ENCODE data around the gene CES1.
"Not testable (repeated sequence)": the region's sequence is repeated elsewhere in the genome, so short reads cannot be mapped to it uniquely, and the experiment has no call there.

CES1 gene

GRCh38 chr16:55843105-55843395 lies 10.2 kb upstream of the CES1 start:
- Histone ChIP-seq H3K27me3 (ENCODE audit: insufficient read depth, insufficient read length) (peaks cover 4% of the 10 kb centered on the region), H3K9me3 (ENCODE audit: insufficient read depth, low read length) (no peaks in the 10 kb centered on the region), H3K4me3 (ENCODE audit: insufficient read length, low read depth) (no peak overlapping the region), H3K4me1 (ENCODE audit: insufficient read depth, insufficient read length) (no peaks in the 10 kb centered on the region), H3K36me3 (ENCODE audit: insufficient read depth, insufficient read length, low read length) (no peaks in the 10 kb centered on the region), H3K9ac (ENCODE audit: insufficient read length, low read depth) (no peak overlapping the region)
- TF ChIP-seq SUZ12 (IDR thresholded peaks at IDR 0.05; ENCODE audit: extremely low read depth, insufficient read depth, insufficient read length) (no peak), YY1 (IDR thresholded peaks at IDR 0.05; ENCODE audit: insufficient read depth, insufficient read length) (no peak), ZNF274 (IDR thresholded peaks at IDR 0.05; ENCODE audit: low read depth, low read length) (no peak)
- DNase-seq (ENCODE audit: low read depth, low spot score): no peak

GRCh38 chr16:55842369-55843104 lies 9.6 kb upstream of the CES1 start:
- Histone ChIP-seq H3K4me3 (ENCODE audit: insufficient read length, low read depth) (no peak overlapping the region), H3K9me3 (ENCODE audit: insufficient read depth, low read length) (no peaks in the 10 kb centered on the region), H3K4me1 (ENCODE audit: insufficient read depth, insufficient read length) (no peaks in the 10 kb centered on the region), H3K27me3 (ENCODE audit: insufficient read depth, insufficient read length) (peaks cover 4% of the 10 kb centered on the region), H3K36me3 (ENCODE audit: insufficient read depth, insufficient read length, low read length) (no peaks in the 10 kb centered on the region), H3K9ac (ENCODE audit: insufficient read length, low read depth) (no peak overlapping the region)
- peak; percentile 27 for DNase-seq (ENCODE audit: low read depth, low spot score)
- no peak for TF ChIP-seq YY1 (IDR thresholded peaks at IDR 0.05; ENCODE audit: insufficient read depth, insufficient read length)
- TF ChIP-seq ZNF274 (IDR thresholded peaks at IDR 0.05; ENCODE audit: low read depth, low read length): no peak
- no peak for TF ChIP-seq SUZ12 (IDR thresholded peaks at IDR 0.05; ENCODE audit: extremely low read depth, insufficient read depth, insufficient read length)

GRCh38 chr16:55839115-55839514 lies 6.2 kb upstream of the CES1 start:
- H3K9ac ChIP-seq (ENCODE audit: insufficient read length, low read depth): no peak overlapping the region
- TF ChIP-seq YY1 (IDR thresholded peaks at IDR 0.05; ENCODE audit: insufficient read depth, insufficient read length) (no peak), SUZ12 (IDR thresholded peaks at IDR 0.05; ENCODE audit: extremely low read depth, insufficient read depth, insufficient read length) (no peak), ZNF274 (IDR thresholded peaks at IDR 0.05; ENCODE audit: low read depth, low read length) (no peak)

GRCh38 chr16:55836158-55836611 lies 3.3 kb upstream of the CES1 start:
- Histone ChIP-seq H3K4me1 (ENCODE audit: insufficient read depth, insufficient read length) (no peaks in the 10 kb centered on the region), H3K9me3 (ENCODE audit: insufficient read depth, low read length) (no peaks in the 10 kb centered on the region)
- TF ChIP-seq SUZ12 (IDR thresholded peaks at IDR 0.05; ENCODE audit: extremely low read depth, insufficient read depth, insufficient read length) (no peak), YY1 (IDR thresholded peaks at IDR 0.05; ENCODE audit: insufficient read depth, insufficient read length) (no peak), ZNF274 (IDR thresholded peaks at IDR 0.05; ENCODE audit: low read depth, low read length) (no peak)

More at GRCh38 chr16:55839115-55839514, 6.2 kb upstream of the CES1 start:
- Histone ChIP-seq H3K4me1 (ENCODE audit: insufficient read depth, insufficient read length) (no peaks in the 10 kb centered on the region), H3K9me3 (ENCODE audit: insufficient read depth, low read length) (no peaks in the 10 kb centered on the region), H3K36me3 (ENCODE audit: insufficient read depth, insufficient read length, low read length) (no peaks in the 10 kb centered on the region), H3K4me3 (ENCODE audit: insufficient read length, low read depth) (no peak overlapping the region), H3K27me3 (ENCODE audit: insufficient read depth, insufficient read length) (no peaks in the 10 kb centered on the region)
- DNase-seq (ENCODE audit: low read depth, low spot score): no peak

GRCh38 chr16:55835581-55835980 lies 2.7 kb upstream of the CES1 start:
- Histone ChIP-seq H3K4me3 (ENCODE audit: insufficient read length, low read depth) (no peak overlapping the region), H3K36me3 (ENCODE audit: insufficient read depth, insufficient read length, low read length) (no peaks in the 10 kb centered on the region), H3K27me3 (ENCODE audit: insufficient read depth, insufficient read length) (no peaks in the 10 kb centered on the region), H3K4me1 (ENCODE audit: insufficient read depth, insufficient read length) (no peaks in the 10 kb centered on the region), H3K9me3 (ENCODE audit: insufficient read depth, low read length) (no peaks in the 10 kb centered on the region), H3K9ac (ENCODE audit: insufficient read length, low read depth) (no peak overlapping the region)
- TF ChIP-seq ZNF274 (IDR thresholded peaks at IDR 0.05; ENCODE audit: low read depth, low read length) (no peak), SUZ12 (IDR thresholded peaks at IDR 0.05; ENCODE audit: extremely low read depth, insufficient read depth, insufficient read length) (no peak), YY1 (IDR thresholded peaks at IDR 0.05; ENCODE audit: insufficient read depth, insufficient read length) (no peak)
- DNase-seq (ENCODE audit: low read depth, low spot score): no peak

More at GRCh38 chr16:55836158-55836611, 3.3 kb upstream of the CES1 start:
- H3K4me3 ChIP-seq (ENCODE audit: insufficient read length, low read depth): no peak overlapping the region
- H3K27me3 ChIP-seq (ENCODE audit: insufficient read depth, insufficient read length): no peaks in the 10 kb centered on the region
- no peak for DNase-seq (ENCODE audit: low read depth, low spot score)
- H3K36me3 ChIP-seq (ENCODE audit: insufficient read depth, insufficient read length, low read length): no peaks in the 10 kb centered on the region
- no peak overlapping the region for H3K9ac ChIP-seq (ENCODE audit: insufficient read length, low read depth)

GRCh38 chr16:55835173-55835572 lies 2.3 kb upstream of the CES1 start:
- not testable (repeated sequence) for H3K4me3 ChIP-seq (ENCODE audit: insufficient read length, low read depth); H3K4me1 ChIP-seq (ENCODE audit: insufficient read depth, insufficient read length); H3K27me3 ChIP-seq (ENCODE audit: insufficient read depth, insufficient read length); H3K36me3 ChIP-seq (ENCODE audit: insufficient read depth, insufficient read length, low read length); DNase-seq (ENCODE audit: low read depth, low spot score); H3K9ac ChIP-seq (ENCODE audit: insufficient read length, low read depth); H3K9me3 ChIP-seq (ENCODE audit: insufficient read depth, low read length)

GRCh38 chr16:55834049-55834448 lies 1.2 kb upstream of the CES1 start:
- TF ChIP-seq SUZ12 (IDR thresholded peaks at IDR 0.05; ENCODE audit: extremely low read depth, insufficient read depth, insufficient read length) (no peak), ZNF274 (IDR thresholded peaks at IDR 0.05; ENCODE audit: low read depth, low read length) (no peak), YY1 (IDR thresholded peaks at IDR 0.05; ENCODE audit: insufficient read depth, insufficient read length) (no peak)
- no peak for DNase-seq (ENCODE audit: low read depth, low spot score)
- H3K9ac ChIP-seq (ENCODE audit: insufficient read length, low read depth): no peak overlapping the region
- H3K27me3 ChIP-seq (ENCODE audit: insufficient read depth, insufficient read length): no peaks in the 10 kb centered on the region
- no peaks in the 10 kb centered on the region for H3K36me3 ChIP-seq (ENCODE audit: insufficient read depth, insufficient read length, low read length)
- H3K4me3 ChIP-seq (ENCODE audit: insufficient read length, low read depth): no peak overlapping the region
- H3K9me3 ChIP-seq (ENCODE audit: insufficient read depth, low read length): no peaks in the 10 kb centered on the region
- no peaks in the 10 kb centered on the region for H3K4me1 ChIP-seq (ENCODE audit: insufficient read depth, insufficient read length)
